Esophagus muscularis mucosa (tissue), 4 donors: ENCODE measurements around the gene AUNIP. TPM values are rescaled to one million over a fixed set of nuclear protein-coding genes. Genes with fewer than 3 reads are reported as not detected.
A peak's percentile ranks its signal among the peaks of the same experiment; 100 is the strongest.

Experiments used
- DNase-seq: peaks from one replicate; pipeline ENCODE4 v3.0.0-alpha.2; 2017; ENCODE audit errors: extremely low spot score
- H3K27ac ChIP-seq, 4 donors: fragments of 200-600 bp; sonication (generic); replicated peaks in 1 of 4; 1 replicate in 3 of 4; 2 replicates in 1 of 4; pipeline ENCODE4 v1.5.1; 2016 to 2019; ENCODE audit warnings: mild to moderate bottlenecking in 1 of 4
- H3K27me3 ChIP-seq, 4 donors: fragments of 200-600 bp; sonication (generic); one replicate each; pipeline versions ENCODE4 v1.5.1 to v1.6.0; 2016 to 2019
- H3K36me3 ChIP-seq, 4 donors: fragments of 200-600 bp; sonication (generic); one replicate each; pipeline ENCODE4 v1.5.1; 2016 to 2019
- H3K4me1 ChIP-seq, 4 donors: fragments of 200-600 bp; sonication (generic); one replicate each; pipeline ENCODE4 v1.5.1; 2016 to 2019
- H3K4me3 ChIP-seq, 4 donors: fragments of 200-600 bp; sonication (generic); 1 replicate in 2 of 4; 2 replicates in 2 of 4; pipeline ENCODE4 v1.5.1; 2016 to 2019; ENCODE audit warnings: mild to moderate bottlenecking in 4 of 4, moderate library complexity in 1 of 4
- H3K9me3 ChIP-seq, 4 donors: fragments of 200-600 bp; sonication (generic); 1 replicate in 3 of 4; 2 replicates in 1 of 4; pipeline ENCODE4 v1.5.1; 2016 to 2019
- CTCF ChIP-seq, 3 experiments: fragments of 200-600 bp in 2 of 3; fragments of 450-650 bp in 1 of 3; sonication (generic) in 2 of 3; IDR thresholded peaks; one replicate each; pipeline ENCODE4 v1.5.1; 2017 to 2019; ENCODE audit warnings: antibody characterized with exemption in 3 of 3, mild to moderate bottlenecking in 2 of 3, moderate library complexity in 1 of 3
- EP300 ChIP-seq: sonication (generic); formaldehyde crosslinking; IDR thresholded peaks from one replicate; pipeline ENCODE4 v1.6.1; 2017; ENCODE audit warnings: antibody characterized with exemption
- POLR2A ChIP-seq: fragments of 450-650 bp; IDR thresholded peaks from one replicate; pipeline ENCODE4 v1.6.1; 2017; ENCODE audit warnings: antibody characterized with exemption, moderate library complexity, mild to moderate bottlenecking, low read depth
- POLR2AphosphoS5 ChIP-seq, 2 donors: sonication (generic); formaldehyde crosslinking; IDR thresholded peaks; one replicate each; pipeline ENCODE4 v1.6.1; 2017; ENCODE audit warnings: antibody characterized with exemption in 2 of 2
- WGBS: methylation state at CpG from one replicate; pipeline ENCODE4 v1.1.5; 2018; 5-methylcytosine and 5-hydroxymethylcytosine counted together
- intact Hi-C: fragments of 100-400 bp; cut with DNase I; formaldehyde crosslinking; loops from one replicate; pipeline ENCODE4 v1.15.1; 2023
- total RNA-seq, 4 donors: library from RNA; depleted of rRNA; stranded (reverse); fragments of >200 nt; gene quantifications; one replicate each; pipeline versions ENCODE4 v1.1.0 to v1.2.1, GENCODE V29; 2016

AUNIP gene
- total RNA-seq, 4 donors from 2014 or later = not detected

- no peak for DNase-seq
- 67% methylated on average over 6 of the region's 6 CpGs for WGBS
- peak overlapping the region in 2 of 4 donors; percentile 80 to 89 for H3K4me3 ChIP-seq
Observed at GRCh38 chr1:25818569-25818968, 40.7 kb downstream of the AUNIP start.

DNA sequence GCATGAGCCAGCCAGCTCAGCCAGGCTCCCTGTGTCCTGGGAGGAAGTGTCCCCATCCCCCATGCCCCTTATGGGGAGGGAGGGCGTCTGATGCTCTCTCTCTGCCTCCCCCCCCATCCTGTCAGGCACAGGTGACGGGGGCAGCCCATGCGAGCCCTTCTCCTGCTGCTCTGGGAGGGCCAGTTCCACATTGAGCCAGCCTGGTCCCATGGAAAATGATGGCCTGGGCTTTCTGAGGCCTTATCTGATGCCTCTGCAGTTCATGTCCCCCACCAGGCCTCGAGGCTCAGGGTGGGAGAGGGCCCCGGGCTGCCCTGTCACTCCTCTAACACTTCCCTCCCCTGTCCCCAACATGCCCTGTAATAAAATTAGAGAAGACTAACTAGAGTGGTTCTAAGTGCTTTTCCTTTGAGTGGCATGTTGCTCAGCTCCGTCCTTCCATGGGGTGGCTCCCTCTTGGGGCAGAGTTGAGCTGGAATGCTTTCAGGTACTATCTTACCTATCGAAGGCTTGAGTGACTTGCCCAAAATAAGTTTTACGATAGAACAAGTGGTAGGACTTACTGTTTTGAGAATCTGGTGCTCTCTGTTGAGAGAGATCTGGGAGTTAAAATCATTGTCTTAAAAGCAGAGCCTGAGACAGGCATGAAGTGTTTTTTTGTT lies 41.3 kb downstream of the AUNIP start:
- Histone ChIP-seq H3K27me3 (no peaks in the 10 kb centered on the region), H3K4me1 (peaks cover 27 to 43% (median 37%) of the 10 kb centered on the region in 4 donors), H3K27ac (peak overlapping the region in 3 of 4 donors; percentile 89 to 96 (median 94)), H3K9me3 (no peaks in the 10 kb centered on the region), H3K36me3 (peaks cover 18 to 40% (median 39%) of the 10 kb centered on the region in 4 donors), H3K4me3 (no peak overlapping the region)
- TF ChIP-seq EP300 (no peak), POLR2A (no peak), CTCF (IDR thresholded peaks at IDR 0.05) (no peak), POLR2AphosphoS5 (IDR thresholded peaks at IDR 0.05) (no peak)
- DNase-seq = no peak
- 44% methylated on average over 7 of the region's 8 CpGs for WGBS
- intact Hi-C loops = no loop called here

More at GRCh38 chr1:25818569-25818968, 40.7 kb downstream of the AUNIP start:
- peaks cover 28 to 49% (median 40%) of the 10 kb centered on the region in 4 donors for H3K4me1 ChIP-seq
- peak overlapping the region; percentile 89 to 96 (median 92) for H3K27ac ChIP-seq
- H3K9me3 ChIP-seq = no peaks in the 10 kb centered on the region
- peak in 1 of 2 donors; percentile 5 for TF ChIP-seq POLR2AphosphoS5 (IDR thresholded peaks at IDR 0.05)
- no peak for TF ChIP-seq EP300
- no peaks in the 10 kb centered on the region for H3K27me3 ChIP-seq
- peaks cover 18 to 38% (median 33%) of the 10 kb centered on the region in 4 donors for H3K36me3 ChIP-seq
- intact Hi-C loops = no loop called here

DNA sequence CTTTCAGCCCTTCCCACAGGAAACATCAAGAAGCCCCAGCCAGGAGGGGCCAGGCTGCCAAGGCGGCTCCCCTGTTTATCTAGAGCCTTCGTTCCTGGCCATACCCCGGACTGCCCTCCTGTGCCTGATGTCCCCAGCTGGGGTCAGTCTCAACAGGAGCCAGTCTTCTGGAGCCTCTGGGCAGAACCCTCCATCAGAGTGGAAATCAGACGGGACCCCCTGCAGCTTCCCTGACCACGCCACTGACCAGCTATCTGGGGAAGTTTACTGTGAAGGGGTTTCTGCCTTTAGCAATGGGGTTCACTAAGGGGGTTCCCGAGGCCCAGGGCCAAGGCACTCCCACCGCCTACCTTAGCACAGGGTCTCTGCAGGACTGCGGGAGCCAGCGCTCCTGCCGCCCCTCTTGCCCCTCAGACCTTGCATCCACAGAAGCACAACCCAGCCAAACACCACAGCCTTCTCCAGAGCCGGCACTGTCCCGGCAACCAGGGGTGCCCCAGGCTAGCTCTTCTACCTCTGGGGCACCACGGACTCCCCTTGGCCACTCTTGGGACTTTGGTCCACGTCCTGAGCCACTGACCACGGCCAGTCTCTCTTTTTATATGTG lies 43.0 kb downstream of the AUNIP start:
- WGBS = 83% methylated on average over 8 of the region's 15 CpGs
- intact Hi-C loops = no loop called here
- Histone ChIP-seq H3K4me3 (no peak overlapping the region), H3K9me3 (no peaks in the 10 kb centered on the region), H3K27me3 (no peaks in the 10 kb centered on the region), H3K36me3 (peaks cover 18 to 57% (median 55%) of the 10 kb centered on the region in 4 donors), H3K27ac (no peak overlapping the region), H3K4me1 (peaks cover 19 to 28% (median 23%) of the 10 kb centered on the region in 4 donors)
- TF ChIP-seq POLR2A = no peak
- no peak for TF ChIP-seq POLR2AphosphoS5 (IDR thresholded peaks at IDR 0.05)
- no peak for TF ChIP-seq CTCF (IDR thresholded peaks at IDR 0.05)
- TF ChIP-seq EP300 = no peak
- no peak for DNase-seq

DNA sequence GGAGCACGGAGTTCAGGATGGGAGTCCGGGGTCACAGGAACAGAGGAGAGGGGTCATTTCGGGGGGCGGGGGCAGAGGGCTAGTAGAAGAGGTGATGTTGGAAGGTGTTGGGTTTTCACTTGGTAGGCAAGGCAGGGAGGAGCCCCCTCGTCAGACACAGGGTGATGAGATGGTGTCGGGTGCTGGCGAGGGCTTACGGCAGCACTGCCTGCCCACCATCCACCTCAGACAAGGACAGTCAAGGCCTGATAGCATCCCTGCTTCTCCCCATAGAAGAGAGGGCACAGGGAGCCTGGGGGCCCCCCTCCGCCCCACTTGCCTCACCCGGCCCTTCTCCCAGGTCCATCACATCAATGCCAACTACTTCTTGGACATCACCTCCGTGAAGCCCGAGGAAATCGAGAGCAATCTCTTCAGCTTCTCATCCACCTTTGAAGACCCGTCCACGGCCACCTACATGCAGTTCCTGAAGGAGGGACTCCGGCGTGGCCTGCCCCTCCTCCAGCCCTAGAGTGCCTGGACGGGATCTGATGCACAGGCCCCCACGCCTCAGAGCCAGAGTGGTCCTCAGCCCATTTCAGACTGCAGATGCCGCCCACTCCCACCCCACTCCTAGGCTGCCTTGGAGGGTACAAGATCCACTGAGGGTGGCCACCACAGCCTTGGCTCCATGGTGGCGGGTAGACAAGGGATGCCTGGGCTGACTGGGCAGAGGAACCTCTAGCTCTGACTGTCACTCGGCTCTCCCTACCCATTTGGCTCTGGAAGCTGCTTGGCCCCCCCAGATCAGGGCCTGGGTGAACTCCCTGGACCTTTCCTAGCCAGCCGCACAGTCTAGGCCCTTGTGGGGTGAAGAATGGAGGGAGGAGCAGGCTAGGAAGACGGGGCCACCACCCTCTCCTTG lies 43.8 kb downstream of the AUNIP start:
- peaks cover 18 to 61% (median 60%) of the 10 kb centered on the region in 4 donors for H3K36me3 ChIP-seq
- H3K9me3 ChIP-seq = no peaks in the 10 kb centered on the region
- DNase-seq = no peak
- no peak for TF ChIP-seq CTCF (IDR thresholded peaks at IDR 0.05)
- no peak for TF ChIP-seq EP300
- no peak for TF ChIP-seq POLR2AphosphoS5 (IDR thresholded peaks at IDR 0.05)
- no peak for TF ChIP-seq POLR2A
- no peak overlapping the region for H3K4me3 ChIP-seq
- H3K27me3 ChIP-seq = no peaks in the 10 kb centered on the region
- 89% methylated on average over 19 of the region's 24 CpGs for WGBS
- intact Hi-C loops = no loop called here
- no peak overlapping the region for H3K27ac ChIP-seq
- H3K4me1 ChIP-seq = peaks cover 20 to 28% (median 24%) of the 10 kb centered on the region in 4 donors
